Loucy (cell line): Measurements from ENCODE around the gene KRTAP4-9.
"Not testable (repeated sequence)": the region's sequence is repeated elsewhere in the genome, so short reads cannot be mapped to it uniquely, and the experiment has no call there.

Experiments
- H2AFZ ChIP-seq: fragments of 200-600 bp; sonication (generic); 2 replicates; pipeline ENCODE4 v1.6.0; 2016; ENCODE audit warnings: antibody characterized with exemption, mild to moderate bottlenecking, low read length, moderate library complexity
- H3F3A ChIP-seq: fragments of 200-600 bp; 2 replicates; pipeline ENCODE4 v1.6.0; 2016; ENCODE audit warnings: antibody characterized with exemption, low read depth, mild to moderate bottlenecking
- H3K27me3 ChIP-seq: fragments of 200-600 bp; sonication (generic); 2 replicates; pipeline ENCODE4 v1.6.1; 2014; ENCODE audit warnings: low read length, mild to moderate bottlenecking; ENCODE audit not compliant: insufficient read depth, poor library complexity, severe bottlenecking
- H3K36me3 ChIP-seq: fragments of 200-600 bp; sonication (generic); 2 replicates; pipeline ENCODE4 v1.6.1; 2016; ENCODE audit warnings: low read length; ENCODE audit not compliant: insufficient read depth
- H3K4me1 ChIP-seq: fragments of 200-600 bp; sonication (generic); 2 replicates; pipeline ENCODE4 v1.5.1; 2014; ENCODE audit warnings: low read length, mild to moderate bottlenecking; ENCODE audit not compliant: insufficient read depth, poor library complexity, severe bottlenecking
- H3K4me2 ChIP-seq: fragments of 200-600 bp; sonication (generic); 2 replicates; pipeline ENCODE4 v1.6.0; 2014; ENCODE audit warnings: antibody characterized with exemption, low read length, low read depth, mild to moderate bottlenecking; ENCODE audit not compliant: poor library complexity, severe bottlenecking
- H3K4me3 ChIP-seq: fragments of 200-600 bp; sonication (generic); 2 replicates; pipeline ENCODE4 v1.5.1; 2014; ENCODE audit warnings: low read length, mild to moderate bottlenecking, mixed read lengths; ENCODE audit not compliant: poor library complexity, severe bottlenecking
- H3K79me2 ChIP-seq: fragments of 200-600 bp; sonication (generic); 2 replicates; pipeline ENCODE4 v1.6.1; 2014; ENCODE audit warnings: low read length; ENCODE audit not compliant: insufficient read depth
- H3K9ac ChIP-seq: fragments of 200-600 bp; sonication (generic); 2 replicates; pipeline ENCODE4 v1.6.0; 2014; ENCODE audit warnings: mild to moderate bottlenecking, low read depth, low read length, moderate library complexity; ENCODE audit not compliant: poor library complexity, severe bottlenecking
- H3K9me2 ChIP-seq: fragments of 200-600 bp; sonication (generic); replicated peaks from 2 replicates; pipeline ENCODE4 v1.6.1; 2016; ENCODE audit warnings: low read depth, low read length, mixed read lengths
- H3K9me3 ChIP-seq: fragments of 200-600 bp; sonication (generic); 2 replicates; pipeline ENCODE4 v1.6.1; 2014; ENCODE audit warnings: mild to moderate bottlenecking, antibody characterized with exemption, low read length, low read depth; ENCODE audit not compliant: insufficient read depth
- H4K20me1 ChIP-seq: fragments of 200-600 bp; sonication (generic); 2 replicates; pipeline ENCODE4 v1.6.0; 2014; ENCODE audit warnings: antibody characterized with exemption, low read length, mild to moderate bottlenecking; ENCODE audit not compliant: insufficient read depth, poor library complexity, severe bottlenecking
- EZH2phosphoT487 ChIP-seq: fragments of 200-600 bp; IDR thresholded peaks from 2 replicates; pipeline ENCODE4 v1.6.1; 2018; ENCODE audit warnings: antibody characterized with exemption, mild to moderate bottlenecking, moderate library complexity, borderline replicate concordance
- TF ChIP-seq, protein P1 (sequence below): fragments of 200-600 bp; sonication (generic); conservative IDR thresholded peaks from 2 replicates; pipeline ENCODE4 v1.5.1; 2014; ENCODE audit warnings: mild to moderate bottlenecking, antibody characterized with exemption, low read length

The KRTAP4-9 gene

DNA sequence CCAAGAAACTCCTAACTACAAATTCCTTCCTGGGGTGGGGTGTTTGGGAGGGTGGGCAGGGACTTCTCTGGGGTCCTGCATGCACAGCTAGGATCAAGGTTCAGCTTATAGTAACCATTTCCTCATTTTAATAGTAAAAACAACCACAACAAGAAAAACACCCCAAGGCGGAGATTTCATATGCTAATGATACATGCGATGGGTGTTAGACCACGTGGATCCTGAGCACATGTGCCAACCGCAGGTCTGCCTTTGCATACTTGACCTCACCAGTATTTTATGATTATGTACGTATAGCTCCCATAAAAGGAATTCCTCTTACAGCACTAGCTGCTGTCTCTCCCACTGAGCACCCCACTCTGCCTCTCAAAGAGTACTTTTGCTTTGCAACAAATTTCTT lies 11.1 kb downstream of the KRTAP4-9 start:
- H3K9ac ChIP-seq, result no peak overlapping the region
- peaks cover 47% of the 10 kb centered on the region for H3K4me1 ChIP-seq
- peaks cover 7% of the 10 kb centered on the region; the same call in 1 of the 2 replicates for H3F3A ChIP-seq
- no peak overlapping the region for H3K4me3 ChIP-seq
- H3K9me2 ChIP-seq, result no peaks in the 10 kb centered on the region
- no peaks in the 10 kb centered on the region for H3K36me3 ChIP-seq
- no peaks in the 10 kb centered on the region for H3K79me2 ChIP-seq
- no peak overlapping the region for H2AFZ ChIP-seq
- H3K27me3 ChIP-seq, result no peaks in the 10 kb centered on the region
- peak overlapping the region; percentile 31 for H3K4me2 ChIP-seq
- TF ChIP-seq EZH2phosphoT487, result no peak
- TF ChIP-seq, protein P1, sequence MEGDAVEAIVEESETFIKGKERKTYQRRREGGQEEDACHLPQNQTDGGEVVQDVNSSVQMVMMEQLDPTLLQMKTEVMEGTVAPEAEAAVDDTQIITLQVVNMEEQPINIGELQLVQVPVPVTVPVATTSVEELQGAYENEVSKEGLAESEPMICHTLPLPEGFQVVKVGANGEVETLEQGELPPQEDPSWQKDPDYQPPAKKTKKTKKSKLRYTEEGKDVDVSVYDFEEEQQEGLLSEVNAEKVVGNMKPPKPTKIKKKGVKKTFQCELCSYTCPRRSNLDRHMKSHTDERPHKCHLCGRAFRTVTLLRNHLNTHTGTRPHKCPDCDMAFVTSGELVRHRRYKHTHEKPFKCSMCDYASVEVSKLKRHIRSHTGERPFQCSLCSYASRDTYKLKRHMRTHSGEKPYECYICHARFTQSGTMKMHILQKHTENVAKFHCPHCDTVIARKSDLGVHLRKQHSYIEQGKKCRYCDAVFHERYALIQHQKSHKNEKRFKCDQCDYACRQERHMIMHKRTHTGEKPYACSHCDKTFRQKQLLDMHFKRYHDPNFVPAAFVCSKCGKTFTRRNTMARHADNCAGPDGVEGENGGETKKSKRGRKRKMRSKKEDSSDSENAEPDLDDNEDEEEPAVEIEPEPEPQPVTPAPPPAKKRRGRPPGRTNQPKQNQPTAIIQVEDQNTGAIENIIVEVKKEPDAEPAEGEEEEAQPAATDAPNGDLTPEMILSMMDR, result no peak
- H3K9me3 ChIP-seq, result peaks cover 11% of the 10 kb centered on the region; the same call in 1 of the 2 replicates
- H4K20me1 ChIP-seq, result no peaks in the 10 kb centered on the region

DNA sequence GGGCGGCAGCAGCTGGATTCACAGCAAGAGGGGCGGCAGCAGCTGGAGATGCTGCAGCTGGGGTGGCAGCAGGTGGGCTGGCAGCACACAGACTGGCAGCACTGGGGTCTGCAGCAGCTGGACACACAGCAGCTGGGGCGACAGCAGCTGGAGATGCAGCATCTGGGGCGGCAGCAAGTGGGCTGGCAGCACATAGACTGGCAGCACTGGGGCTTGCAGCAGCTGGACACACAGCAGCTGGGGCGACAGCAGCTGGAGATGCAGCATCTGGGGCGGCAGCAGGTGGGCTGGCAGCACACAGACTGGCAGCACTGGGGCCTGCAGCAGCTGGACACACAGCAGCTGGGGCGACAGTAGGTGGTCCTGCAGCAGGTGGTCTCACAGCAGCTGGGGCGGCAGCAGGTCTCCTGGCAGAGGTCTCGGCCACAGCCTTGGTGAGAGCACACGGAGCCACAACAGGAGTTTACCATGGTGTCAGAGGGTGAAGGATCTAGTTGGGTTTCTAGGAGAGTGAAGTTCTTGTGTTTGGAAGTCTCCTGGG lies 12.7 kb downstream of the KRTAP4-9 start, which contains the start of gene KRTAP4-11:
Gene KRTAP4-11, minus strand, starts transcription at position 528 of the 541 bp plus-strand sequence. Its CDS starts 58 bp downstream, at position 470.
- not testable (repeated sequence) for H2AFZ ChIP-seq, H3K27me3 ChIP-seq, H3K9me2 ChIP-seq, H3K4me3 ChIP-seq, H4K20me1 ChIP-seq, H3K9ac ChIP-seq, H3F3A ChIP-seq, H3K36me3 ChIP-seq, H3K79me2 ChIP-seq, H3K4me2 ChIP-seq, H3K9me3 ChIP-seq
- H3K4me1 ChIP-seq, result peaks cover 49% of the 10 kb centered on the region

DNA sequence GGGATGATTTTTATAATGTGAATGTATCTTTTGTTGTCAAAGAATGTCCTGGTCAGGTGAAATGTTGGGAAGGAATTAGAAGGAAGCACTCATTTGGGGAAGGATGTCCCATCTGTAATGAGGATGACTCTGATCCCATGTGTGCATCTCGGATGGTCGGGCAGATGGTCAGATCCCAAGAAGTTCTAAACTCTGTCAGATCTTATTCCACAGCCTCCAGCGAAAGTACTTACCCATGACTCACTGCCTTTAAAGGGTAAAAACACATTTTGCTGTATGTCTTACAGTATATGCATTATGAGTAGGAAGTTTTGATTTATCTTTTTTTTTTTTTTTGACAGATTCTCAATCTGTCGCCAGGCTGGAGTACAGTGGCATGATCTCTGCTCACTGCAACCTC lies 13.5 kb downstream of the KRTAP4-9 start:
- Histone ChIP-seq H4K20me1 (no peaks in the 10 kb centered on the region), H3K79me2 (no peaks in the 10 kb centered on the region), H3F3A (peaks cover 7% of the 10 kb centered on the region; the same call in 1 of the 2 replicates), H3K9me2 (no peaks in the 10 kb centered on the region), H3K4me2 (no peak overlapping the region), H3K4me3 (no peak overlapping the region), H3K36me3 (no peaks in the 10 kb centered on the region), H2AFZ (no peak overlapping the region), H3K4me1 (peaks cover 55% of the 10 kb centered on the region), H3K9ac (no peak overlapping the region), H3K9me3 (no peaks in the 10 kb centered on the region), H3K27me3 (no peaks in the 10 kb centered on the region)
- no peak for TF ChIP-seq EZH2phosphoT487
- TF ChIP-seq, protein P1, result no peak

DNA sequence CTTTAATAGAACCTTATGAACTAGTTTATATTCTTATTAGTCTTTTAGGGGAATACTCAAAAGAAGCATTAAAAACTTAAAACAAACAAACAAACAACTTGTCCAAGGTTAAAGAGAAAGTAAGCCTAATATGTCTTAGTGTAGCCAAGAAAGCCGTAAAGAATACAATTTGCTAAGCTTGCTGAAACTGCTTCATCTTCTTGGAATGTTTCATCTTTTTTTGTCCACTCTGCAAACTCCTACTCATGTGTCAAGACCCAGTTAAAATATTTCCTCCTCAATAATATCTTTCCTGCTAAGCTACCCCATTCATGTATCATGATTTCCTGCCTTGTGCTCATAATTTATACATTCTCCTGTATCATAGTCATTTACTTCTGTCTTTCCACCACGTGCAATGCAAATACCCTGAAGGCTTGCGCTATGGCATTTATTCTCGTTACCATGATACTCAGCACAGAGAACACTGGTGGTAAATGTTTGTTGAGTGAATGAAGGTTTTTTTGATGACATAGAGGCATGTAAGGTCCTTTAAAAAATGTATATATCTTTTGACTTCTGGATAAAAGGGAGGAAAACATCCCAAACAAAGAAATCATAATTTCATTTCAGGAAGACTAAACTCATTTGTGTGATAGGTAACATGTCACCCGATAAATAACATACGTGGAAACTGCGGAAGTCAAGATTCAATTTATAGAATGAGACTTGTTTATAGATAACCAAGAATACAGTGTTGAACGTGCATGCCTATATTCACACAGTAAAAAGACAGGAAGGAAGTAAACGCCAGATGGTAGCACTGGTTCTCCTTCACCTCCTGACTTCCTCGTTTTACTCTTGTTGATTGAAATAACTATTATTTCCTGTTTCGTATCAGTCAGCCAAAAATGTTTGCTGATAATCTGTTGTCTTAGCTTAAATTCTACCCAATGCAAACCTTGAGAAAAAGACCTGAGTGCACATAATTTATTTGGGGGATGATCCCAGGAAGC lies 14.8 kb downstream of the KRTAP4-9 start:
- not testable (repeated sequence) for H3K27me3 ChIP-seq, H3K79me2 ChIP-seq, H3K36me3 ChIP-seq, H3K9me2 ChIP-seq, H3K9me3 ChIP-seq, H4K20me1 ChIP-seq, H3F3A ChIP-seq
- Histone ChIP-seq H2AFZ (peak overlapping the region; percentile 72; the same call in 1 of the 2 replicates), H3K4me1 (peaks cover 66% of the 10 kb centered on the region), H3K4me2 (peak overlapping the region; percentile 74), H3K9ac (peak overlapping the region; percentile 37), H3K4me3 (peak overlapping the region; percentile 57)
